Bronchial smooth muscle cell (primary cell): Measurements from ENCODE around the gene WRAP73. TPM values are rescaled to one million over a fixed set of nuclear protein-coding genes. Genes with fewer than 3 reads are reported as not detected.

ENCODE experiments used
- total RNA-seq: library from RNA; depleted of rRNA; stranded (reverse); fragments of >200 nt; gene quantifications from 2 replicates; pipeline ENCODE4 v1.2.1, GENCODE V29; 2014

The WRAP73 gene
- total RNA-seq: 10.7 and 12.6 TPM in 2 replicates

GRCh38 chr1:3649342-3650247, at the start of gene WRAP73:
TSS of gene WRAP73 (minus strand) at chr1:3650103. CDS start at chr1:3649999, 104 bp downstream.

GRCh38 chr1:3651930-3652547, 2.1 kb upstream of the WRAP73 start, which contains the start of gene TP73:
TSS of gene TP73 (plus strand) at chr1:3652516. CDS start at chr1:3682366, 29,850 bp downstream.

GRCh38 chr1:3624200-3625136, 25.4 kb downstream of the WRAP73 start, which contains the start of gene TPRG1L:
TSS of gene TPRG1L (plus strand) at chr1:3625015. CDS start at chr1:3625073, 58 bp downstream.

GRCh38 chr1:3611170-3612019, 38.5 kb downstream of the WRAP73 start, which contains the start of gene MEGF6:
TSS of gene MEGF6 (minus strand) at chr1:3611508. CDS start at chr1:3611268, 240 bp downstream.

Other genes starting within 250 kb of the WRAP73 start
- 0.09 TPM in 1 of 2 replicates, not detected in the other for gene ARHGEF16, start 195.4 kb downstream of the WRAP73 start, total RNA-seq
- 1.5 and 2.4 TPM in 2 replicates for gene MEGF6, start 38.6 kb downstream of the WRAP73 start, total RNA-seq
- gene TPRG1L, start 25.1 kb downstream of the WRAP73 start, total RNA-seq: 25.8 and 26.2 TPM in 2 replicates
- gene TP73, start 2.4 kb upstream of the WRAP73 start, total RNA-seq: not detected in 2 replicates
- not detected in 2 replicates for gene CCDC27, start 102.3 kb upstream of the WRAP73 start, total RNA-seq
- gene SMIM1, start 122.6 kb upstream of the WRAP73 start, total RNA-seq: 3.5 and 4.1 TPM in 2 replicates
- gene LRRC47, start 146.4 kb upstream of the WRAP73 start, total RNA-seq: 19.5 and 19.7 TPM in 2 replicates
- 8.1 and 14.2 TPM in 2 replicates for gene CEP104, start 207.1 kb upstream of the WRAP73 start, total RNA-seq
- 4.6 and 5.1 TPM in 2 replicates for gene DFFB, start 207.4 kb upstream of the WRAP73 start, total RNA-seq